HepG2 (cell line): ENCODE results near the gene RBBP9. TPM values are rescaled to one million over a fixed set of nuclear protein-coding genes. Genes with fewer than 3 reads are reported as not detected.

Experiments
- ATF6 ChIP-seq: sonication (generic); formaldehyde crosslinking; conservative IDR thresholded peaks from 2 replicates; pipeline ENCODE4 v1.4.0; 2020; ENCODE audit warnings: missing genetic modification reagents
- BCL6 ChIP-seq: IDR thresholded peaks from 2 replicates; pipeline ENCODE4 v1.6.1; 2016; ENCODE audit warnings: missing genetic modification reagents, missing compliant biosample characterization
- BRD4 ChIP-seq: sonication (generic); formaldehyde crosslinking; IDR thresholded peaks from 2 replicates; pipeline ENCODE4 v1.4.0; 2020; ENCODE audit warnings: missing genetic modification reagents
- EHMT2 ChIP-seq: fragments of 200-600 bp; sonication (generic); IDR thresholded peaks from 2 replicates; pipeline ENCODE4 v1.7.0; 2017; ENCODE audit warnings: antibody characterized with exemption, low read depth, low read length, borderline replicate concordance
- HNF4A ChIP-seq: sonication (generic); formaldehyde crosslinking; IDR thresholded peaks from 2 replicates; pipeline ENCODE4 v1.4.0; 2020; ENCODE audit warnings: missing genetic modification reagents
- MTF2 ChIP-seq: sonication (generic); formaldehyde crosslinking; IDR thresholded peaks from 2 replicates; pipeline ENCODE4 v1.5.0; 2020; ENCODE audit warnings: missing genetic modification reagents, borderline replicate concordance
- SMAD1 ChIP-seq: sonication (generic); formaldehyde crosslinking; IDR thresholded peaks from 2 replicates; pipeline ENCODE4 v1.4.0; 2020; ENCODE audit warnings: missing genetic modification reagents, low read depth, mild to moderate bottlenecking, borderline replicate concordance
- THAP11 ChIP-seq: IDR thresholded peaks from 2 replicates; pipeline ENCODE4 v1.6.1; 2016; ENCODE audit warnings: missing biosample characterization, missing genetic modification reagents
- TSC22D2 ChIP-seq: sonication (generic); formaldehyde crosslinking; IDR thresholded peaks from 2 replicates; pipeline ENCODE4 v1.5.1; 2020; ENCODE audit warnings: missing genetic modification reagents, mild to moderate bottlenecking, borderline replicate concordance
- ZNF12 ChIP-seq: sonication (generic); formaldehyde crosslinking; IDR thresholded peaks from 2 replicates; pipeline ENCODE4 v1.5.0; 2020; ENCODE audit warnings: missing genetic modification reagents
- ZNF414 ChIP-seq: sonication (generic); formaldehyde crosslinking; IDR thresholded peaks from 2 replicates; pipeline ENCODE4 v1.5.0; 2020; ENCODE audit warnings: missing genetic modification reagents
- ZNF737 ChIP-seq: sonication (generic); formaldehyde crosslinking; IDR thresholded peaks from 2 replicates; pipeline ENCODE4 v1.5.0; 2020; ENCODE audit warnings: missing genetic modification reagents, mild to moderate bottlenecking, borderline replicate concordance
- polyA plus RNA-seq, 8 experiments: library from polyadenylated mRNA; depleted of rRNA in 3 of 8; stranded (reverse) in 7 of 8; unstranded in 1 of 8; fragments of >200 nt; fragmentation: Illumina TruSeq in 4 of 8; extraction: Trizol in 4 of 8; gene quantifications; 2 replicates each; pipeline versions ENCODE4 v1.2.1 to v1.2.3, GENCODE V29; 2011 to 2016; ENCODE audit warnings: low read depth in 4 of 8, missing spikeins in 1 of 8, mixed read lengths in 1 of 8; ENCODE audit not compliant: insufficient read depth in 1 of 8
- total RNA-seq, 5 experiments: library from RNA; depleted of rRNA; stranded (reverse); fragments of >200 nt; fragmentation: Illumina TruSeq; extraction: Trizol; gene quantifications; 2 replicates each; pipeline ENCODE4 v1.2.3, GENCODE V29; 2016; ENCODE audit warnings: low read depth in 1 of 5
- TF ChIP-seq, protein P1 (sequence below): sonication (generic); formaldehyde crosslinking; IDR thresholded peaks from 2 replicates; pipeline ENCODE4 v1.5.0; 2020; ENCODE audit warnings: mild to moderate bottlenecking, missing genetic modification reagents
- TF ChIP-seq, protein P2 (sequence below), 2 experiments: IDR thresholded peaks; 2 replicates each; pipeline ENCODE4 v1.6.1; 2011 to 2012; ENCODE audit warnings: low read length in 2 of 2, borderline replicate concordance in 1 of 2, low read depth in 1 of 2, mild to moderate bottlenecking in 1 of 2, moderate library complexity in 1 of 2
- TF ChIP-seq, protein P3 (sequence below): sonication (generic); formaldehyde crosslinking; IDR thresholded peaks from 2 replicates; pipeline ENCODE4 v1.4.0; 2020; ENCODE audit warnings: mild to moderate bottlenecking, low read depth, missing genetic modification reagents
- TF ChIP-seq, protein P4 (sequence below): sonication (generic); formaldehyde crosslinking; IDR thresholded peaks from 2 replicates; pipeline ENCODE4 v1.4.0; 2020; ENCODE audit warnings: mild to moderate bottlenecking, missing genetic modification reagents

The RBBP9 gene
- total and polyA plus RNA-seq, 2 of the 13 experiments (the other 11 are each of a cell fraction or from before 2014, with no cell fraction given): 28.0 to 56.3 TPM

DNA sequence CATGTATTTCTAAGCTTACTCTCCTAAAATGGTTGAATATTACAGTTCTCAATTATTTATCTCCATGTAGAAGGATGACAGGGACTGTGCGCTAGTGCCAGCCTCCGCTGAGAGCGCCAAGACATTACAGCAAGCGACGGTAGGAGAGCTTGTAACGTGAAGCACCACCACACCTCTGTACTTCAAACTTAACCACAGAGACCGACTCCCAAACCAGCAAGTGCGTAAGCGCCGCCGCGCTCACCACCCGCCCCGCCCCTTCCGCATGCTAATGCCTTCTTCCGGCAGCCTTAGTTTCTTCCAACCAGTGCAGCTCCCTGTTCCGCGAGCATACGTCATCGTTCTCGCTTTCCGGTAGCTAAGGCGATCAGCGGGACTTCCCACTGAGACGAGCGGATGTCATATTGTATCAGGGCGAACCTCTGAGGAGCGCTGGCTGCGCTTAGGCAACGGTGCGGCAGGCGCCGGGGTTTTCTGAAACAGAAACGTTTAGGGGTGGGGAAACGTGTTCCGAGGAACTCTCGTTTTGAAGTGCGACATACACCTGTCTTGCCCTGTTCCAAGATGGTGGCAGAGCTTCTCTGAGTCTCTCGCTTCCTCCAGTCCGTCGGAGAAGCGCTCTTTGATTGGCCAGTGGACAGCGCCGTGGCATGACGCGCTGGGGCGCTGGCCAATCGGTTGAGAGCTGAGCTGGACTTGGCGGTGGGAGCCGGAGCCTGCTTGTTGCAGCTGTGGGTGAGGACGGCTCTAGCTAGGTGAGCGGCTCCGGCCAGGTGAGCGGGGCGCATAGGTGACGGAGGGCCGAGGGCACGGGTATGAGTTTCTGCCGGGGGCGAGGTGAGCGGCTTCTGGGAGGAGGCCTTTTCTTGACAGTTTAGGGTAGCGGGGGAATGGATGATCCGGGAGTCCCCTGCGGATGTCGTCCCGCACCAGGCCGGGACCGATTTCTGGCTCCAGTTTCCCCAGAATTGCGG lies 10.5 kb upstream of the RBBP9 start, which contains the start of gene SEC23B (continued):
- no peak for TF ChIP-seq ATF6 (CRISPR knock-in tag)
- peak; percentile 95 for TF ChIP-seq THAP11 (CRISPR knock-in tag)
- TF ChIP-seq, protein P1, sequence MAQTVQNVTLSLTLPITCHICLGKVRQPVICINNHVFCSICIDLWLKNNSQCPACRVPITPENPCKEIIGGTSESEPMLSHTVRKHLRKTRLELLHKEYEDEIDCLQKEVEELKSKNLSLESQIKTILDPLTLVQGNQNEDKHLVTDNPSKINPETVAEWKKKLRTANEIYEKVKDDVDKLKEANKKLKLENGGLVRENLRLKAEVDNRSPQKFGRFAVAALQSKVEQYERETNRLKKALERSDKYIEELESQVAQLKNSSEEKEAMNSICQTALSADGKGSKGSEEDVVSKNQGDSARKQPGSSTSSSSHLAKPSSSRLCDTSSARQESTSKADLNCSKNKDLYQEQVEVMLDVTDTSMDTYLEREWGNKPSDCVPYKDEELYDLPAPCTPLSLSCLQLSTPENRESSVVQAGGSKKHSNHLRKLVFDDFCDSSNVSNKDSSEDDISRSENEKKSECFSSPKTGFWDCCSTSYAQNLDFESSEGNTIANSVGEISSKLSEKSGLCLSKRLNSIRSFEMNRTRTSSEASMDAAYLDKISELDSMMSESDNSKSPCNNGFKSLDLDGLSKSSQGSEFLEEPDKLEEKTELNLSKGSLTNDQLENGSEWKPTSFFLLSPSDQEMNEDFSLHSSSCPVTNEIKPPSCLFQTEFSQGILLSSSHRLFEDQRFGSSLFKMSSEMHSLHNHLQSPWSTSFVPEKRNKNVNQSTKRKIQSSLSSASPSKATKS (CRISPR knock-in tag): no peak
- TF ChIP-seq, protein P2, sequence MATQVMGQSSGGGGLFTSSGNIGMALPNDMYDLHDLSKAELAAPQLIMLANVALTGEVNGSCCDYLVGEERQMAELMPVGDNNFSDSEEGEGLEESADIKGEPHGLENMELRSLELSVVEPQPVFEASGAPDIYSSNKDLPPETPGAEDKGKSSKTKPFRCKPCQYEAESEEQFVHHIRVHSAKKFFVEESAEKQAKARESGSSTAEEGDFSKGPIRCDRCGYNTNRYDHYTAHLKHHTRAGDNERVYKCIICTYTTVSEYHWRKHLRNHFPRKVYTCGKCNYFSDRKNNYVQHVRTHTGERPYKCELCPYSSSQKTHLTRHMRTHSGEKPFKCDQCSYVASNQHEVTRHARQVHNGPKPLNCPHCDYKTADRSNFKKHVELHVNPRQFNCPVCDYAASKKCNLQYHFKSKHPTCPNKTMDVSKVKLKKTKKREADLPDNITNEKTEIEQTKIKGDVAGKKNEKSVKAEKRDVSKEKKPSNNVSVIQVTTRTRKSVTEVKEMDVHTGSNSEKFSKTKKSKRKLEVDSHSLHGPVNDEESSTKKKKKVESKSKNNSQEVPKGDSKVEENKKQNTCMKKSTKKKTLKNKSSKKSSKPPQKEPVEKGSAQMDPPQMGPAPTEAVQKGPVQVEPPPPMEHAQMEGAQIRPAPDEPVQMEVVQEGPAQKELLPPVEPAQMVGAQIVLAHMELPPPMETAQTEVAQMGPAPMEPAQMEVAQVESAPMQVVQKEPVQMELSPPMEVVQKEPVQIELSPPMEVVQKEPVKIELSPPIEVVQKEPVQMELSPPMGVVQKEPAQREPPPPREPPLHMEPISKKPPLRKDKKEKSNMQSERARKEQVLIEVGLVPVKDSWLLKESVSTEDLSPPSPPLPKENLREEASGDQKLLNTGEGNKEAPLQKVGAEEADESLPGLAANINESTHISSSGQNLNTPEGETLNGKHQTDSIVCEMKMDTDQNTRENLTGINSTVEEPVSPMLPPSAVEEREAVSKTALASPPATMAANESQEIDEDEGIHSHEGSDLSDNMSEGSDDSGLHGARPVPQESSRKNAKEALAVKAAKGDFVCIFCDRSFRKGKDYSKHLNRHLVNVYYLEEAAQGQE (IDR thresholded peaks at IDR 0.05; ENCODE audit: borderline replicate concordance in 1 of 2, low read depth in 1 of 2, low read length in 2 of 2): peak in 1 of 2 experiments; percentile 37; a peak in 1 of 4 replicates
- 0 out of 2 replicates have a peak, but pooled peaks have one; percentile 17 for TF ChIP-seq MTF2
- peak; percentile 82; the same call in 1 of the 2 replicates for TF ChIP-seq EHMT2
- peak; percentile 29; the same call in 1 of the 2 replicates for TF ChIP-seq SMAD1 (CRISPR knock-in tag)
- peak; percentile 99 for TF ChIP-seq ZNF12 (CRISPR knock-in tag)
- TF ChIP-seq HNF4A (CRISPR knock-in tag): peak; percentile 19; the same call in 1 of the 2 replicates
- TF ChIP-seq, protein P3, sequence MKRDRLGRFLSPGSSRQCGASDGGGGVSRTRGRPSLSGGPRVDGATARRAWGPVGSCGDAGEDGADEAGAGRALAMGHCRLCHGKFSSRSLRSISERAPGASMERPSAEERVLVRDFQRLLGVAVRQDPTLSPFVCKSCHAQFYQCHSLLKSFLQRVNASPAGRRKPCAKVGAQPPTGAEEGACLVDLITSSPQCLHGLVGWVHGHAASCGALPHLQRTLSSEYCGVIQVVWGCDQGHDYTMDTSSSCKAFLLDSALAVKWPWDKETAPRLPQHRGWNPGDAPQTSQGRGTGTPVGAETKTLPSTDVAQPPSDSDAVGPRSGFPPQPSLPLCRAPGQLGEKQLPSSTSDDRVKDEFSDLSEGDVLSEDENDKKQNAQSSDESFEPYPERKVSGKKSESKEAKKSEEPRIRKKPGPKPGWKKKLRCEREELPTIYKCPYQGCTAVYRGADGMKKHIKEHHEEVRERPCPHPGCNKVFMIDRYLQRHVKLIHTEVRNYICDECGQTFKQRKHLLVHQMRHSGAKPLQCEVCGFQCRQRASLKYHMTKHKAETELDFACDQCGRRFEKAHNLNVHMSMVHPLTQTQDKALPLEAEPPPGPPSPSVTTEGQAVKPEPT (CRISPR knock-in tag): 0 out of 2 replicates have a peak, but pooled peaks have one; percentile 44
- TF ChIP-seq, protein P4, sequence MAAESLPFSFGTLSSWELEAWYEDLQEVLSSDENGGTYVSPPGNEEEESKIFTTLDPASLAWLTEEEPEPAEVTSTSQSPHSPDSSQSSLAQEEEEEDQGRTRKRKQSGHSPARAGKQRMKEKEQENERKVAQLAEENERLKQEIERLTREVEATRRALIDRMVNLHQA: no peak
- TF ChIP-seq ZNF737: no peak; the same call in 1 of the 2 replicates
- TF ChIP-seq BCL6 (CRISPR knock-in tag): peak; percentile 10
- peak; percentile 95 for TF ChIP-seq BRD4 (CRISPR knock-in tag)
- peak; percentile 71; the same call in 1 of the 2 replicates for TF ChIP-seq TSC22D2 (CRISPR knock-in tag)
- peak; percentile 55; the same call in 1 of the 2 replicates for TF ChIP-seq ZNF414
